Osteoblast (primary cell): ENCODE results near the gene AKT3. TPM values are rescaled to one million over a fixed set of nuclear protein-coding genes. Genes with fewer than 3 reads are reported as not detected.

Experiments used
- DNase-seq: peaks from one replicate; pipeline ENCODE4 v3.0.0; 2011; ENCODE audit warnings: low spot score, mixed read lengths; ENCODE audit not compliant: insufficient read length; ENCODE audit errors: missing footprints
- H2AFZ ChIP-seq: 2 replicates; pipeline ENCODE4 v1.6.0; 2011; ENCODE audit warnings: mild to moderate bottlenecking, low read length
- H3K27ac ChIP-seq: 2 replicates; pipeline ENCODE4 v1.5.1; 2011; ENCODE audit warnings: mild to moderate bottlenecking, low read depth, low read length, moderate library complexity
- H3K27me3 ChIP-seq: 2 replicates; pipeline ENCODE4 v1.6.0; 2012; ENCODE audit warnings: mild to moderate bottlenecking, control low read depth, inconsistent platforms, low read length, moderate library complexity; ENCODE audit not compliant: insufficient read depth
- H3K36me3 ChIP-seq: 2 replicates; pipeline ENCODE4 v1.5.1; 2011; ENCODE audit warnings: mild to moderate bottlenecking, low read length, control low read depth, moderate library complexity; ENCODE audit not compliant: insufficient read depth
- H3K4me1 ChIP-seq: 2 replicates; pipeline ENCODE4 v1.5.1; 2011; ENCODE audit warnings: mild to moderate bottlenecking, low read length, control low read depth, moderate library complexity; ENCODE audit not compliant: insufficient read depth
- H3K4me2 ChIP-seq: 2 replicates; pipeline ENCODE4 v1.6.0; 2011; ENCODE audit warnings: mild to moderate bottlenecking, low read length; ENCODE audit not compliant: insufficient read depth
- H3K4me3 ChIP-seq: fragments of 200-600 bp; sonication (generic); 3 replicates; pipeline ENCODE4 v1.5.1; 2012; ENCODE audit warnings: mild to moderate bottlenecking, low read length, inconsistent platforms; ENCODE audit not compliant: insufficient read depth
- H3K79me2 ChIP-seq: 2 replicates; pipeline ENCODE4 v1.6.0; 2012; ENCODE audit warnings: mild to moderate bottlenecking, low read length, control low read depth, inconsistent platforms; ENCODE audit not compliant: insufficient read depth
- H3K9me3 ChIP-seq: 2 replicates; pipeline ENCODE4 v1.5.1; 2011; ENCODE audit warnings: low read depth, low read length, control low read depth
- H4K20me1 ChIP-seq: 2 replicates; pipeline ENCODE4 v1.6.0; 2012; ENCODE audit warnings: mild to moderate bottlenecking, low read length, control low read depth; ENCODE audit not compliant: insufficient read depth
- CTCF ChIP-seq: IDR thresholded peaks from 2 replicates; pipeline ENCODE4 v1.5.1; 2011; ENCODE audit warnings: mild to moderate bottlenecking, low read depth, low read length, moderate library complexity; ENCODE audit errors: extremely low read depth
- total RNA-seq: library from RNA; depleted of rRNA; stranded (reverse); fragments of >200 nt; gene quantifications from 2 replicates; pipeline ENCODE4 v1.2.3, GENCODE V29; 2012

The AKT3 gene
- total RNA-seq, 1 donor = 38.7 TPM

- Histone ChIP-seq H3K4me2 (no peak overlapping the region), H3K36me3 (no peaks in the 10 kb centered on the region), H3K9me3 (no peaks in the 10 kb centered on the region), H3K79me2 (no peaks in the 10 kb centered on the region), H3K27me3 (no peaks in the 10 kb centered on the region), H3K4me1 (no peaks in the 10 kb centered on the region), H2AFZ (no peak overlapping the region), H3K4me3 (no peak overlapping the region), H3K27ac (no peak overlapping the region), H4K20me1 (no peaks in the 10 kb centered on the region)
- no peak for TF ChIP-seq CTCF
- DNase-seq = peak; percentile 15
Measured at GRCh38 chr1:243447844-243448243, 402.2 kb downstream of the AKT3 start.

- no peak for TF ChIP-seq CTCF
- no peaks in the 10 kb centered on the region for H3K79me2 ChIP-seq
- no peaks in the 10 kb centered on the region for H3K9me3 ChIP-seq
- no peak overlapping the region for H3K4me2 ChIP-seq
- no peaks in the 10 kb centered on the region for H3K27me3 ChIP-seq
- H4K20me1 ChIP-seq = no peaks in the 10 kb centered on the region
- no peaks in the 10 kb centered on the region for H3K36me3 ChIP-seq
- DNase-seq = no peak
- H2AFZ ChIP-seq = no peak overlapping the region
- no peaks in the 10 kb centered on the region for H3K4me1 ChIP-seq
- no peak overlapping the region for H3K27ac ChIP-seq
- H3K4me3 ChIP-seq = no peak overlapping the region
Measured at GRCh38 chr1:243447347-243447746, 402.7 kb downstream of the AKT3 start.

- no peak for DNase-seq
- no peak for TF ChIP-seq CTCF
- no peaks in the 10 kb centered on the region for H3K36me3 ChIP-seq
- H4K20me1 ChIP-seq = peaks cover 3% of the 10 kb centered on the region
- H3K27me3 ChIP-seq = no peaks in the 10 kb centered on the region
- no peak overlapping the region for H3K27ac ChIP-seq
- no peaks in the 10 kb centered on the region for H3K79me2 ChIP-seq
- H3K4me2 ChIP-seq = no peak overlapping the region
- no peaks in the 10 kb centered on the region for H3K4me1 ChIP-seq
- no peak overlapping the region for H2AFZ ChIP-seq
- no peaks in the 10 kb centered on the region for H3K9me3 ChIP-seq
- H3K4me3 ChIP-seq = no peak overlapping the region
Measured at GRCh38 chr1:243443557-243443956, 406.5 kb downstream of the AKT3 start.

- no peaks in the 10 kb centered on the region for H3K4me1 ChIP-seq
- peaks cover 3% of the 10 kb centered on the region for H4K20me1 ChIP-seq
- H3K27ac ChIP-seq = no peak overlapping the region
- H3K4me2 ChIP-seq = no peak overlapping the region
- no peak for TF ChIP-seq CTCF
- DNase-seq = peak; percentile 34
- peaks cover 3% of the 10 kb centered on the region for H3K36me3 ChIP-seq
- no peaks in the 10 kb centered on the region for H3K79me2 ChIP-seq
- H3K4me3 ChIP-seq = no peak overlapping the region
- H2AFZ ChIP-seq = no peak overlapping the region
- no peaks in the 10 kb centered on the region for H3K27me3 ChIP-seq
- no peaks in the 10 kb centered on the region for H3K9me3 ChIP-seq
Measured at GRCh38 chr1:243441601-243442000, 408.4 kb downstream of the AKT3 start.
